HCT116 (cell line): ENCODE data around the gene EPN1. TPM values are rescaled to one million over a fixed set of nuclear protein-coding genes. Genes with fewer than 3 reads are reported as not detected.
A peak's percentile ranks its signal among the peaks of the same experiment; 100 is the strongest.

Experiments used
- ATAC-seq: fragments of 200-7000 bp; cut with Tn5 transposase; 2 replicates; pipeline ENCODE4 v1.9.1; 2020; ENCODE audit warnings: mild to moderate bottlenecking, moderate library complexity
- BruUV-seq: library from RNA; stranded (reverse); fragments of 400-500 nt; replicated peaks from 2 replicates; lab custom pipeline; 2021; lab: Mats Ljungman, UMichigan
- CTCF ChIA-PET: fragments of 300-600 bp; sonication (Branson Sonifier 250); formaldehyde crosslinking; loops from one replicate; lab custom pipeline; 2021; ENCODE audit warnings: antibody characterized with exemption; lab: Charles Lee
- POLR2A ChIA-PET: fragments of 300-600, 350-600 bp; sonication (Branson Sonifier 250); formaldehyde crosslinking; loops from one replicate; lab custom pipeline; 2021; ENCODE audit warnings: antibody characterized with exemption; lab: Charles Lee
- RAD21 ChIA-PET, 2 experiments: fragments of 300-600 bp; sonication (Branson Sonifier 250); formaldehyde crosslinking; loops; one replicate each; lab custom pipeline; 2023; ENCODE audit warnings: low total read pairs in 2 of 2; ENCODE audit not compliant: uncharacterized antibody in 2 of 2, unreplicated experiment in 2 of 2, low non-redundant PET in 1 of 2; lab: Charles Lee
- DNase-seq: peaks from one replicate; pipeline ENCODE4 v3.0.0-alpha.2; 2010; ENCODE audit warnings: low read depth, low spot score
- H2AFZ ChIP-seq: fragments of 200-600 bp; shearing (Covaris generic), sonication (generic); 2 replicates; pipeline ENCODE4 v1.6.1; 2017; ENCODE audit warnings: low read depth, mixed run types, mixed read lengths, antibody characterized with exemption, low read length; ENCODE audit not compliant: poor library complexity, severe bottlenecking
- H3K27ac ChIP-seq: 2 replicates; pipeline ENCODE4 v1.5.1; 2012; ENCODE audit warnings: low read depth, low read length
- H3K27me3 ChIP-seq: fragments of 200-600 bp; sonication (generic); 2 replicates; pipeline ENCODE4 v1.6.1; 2016; ENCODE audit warnings: mixed run types, low read length, mixed read lengths; ENCODE audit not compliant: insufficient read depth
- H3K36me3 ChIP-seq, 2 experiments: fragments of 200-500 bp in 1 of 2; fragments of 200-600 bp in 1 of 2; sonication (Bioruptor generic) in 1 of 2; sonication (generic) in 1 of 2; 2 replicates each; pipeline versions ENCODE4 v1.5.1 to v1.6.1; 2014 to 2016; ENCODE audit warnings: low read length in 2 of 2, inconsistent platforms in 1 of 2, mixed read lengths in 1 of 2, mixed run types in 1 of 2; ENCODE audit not compliant: insufficient read depth in 2 of 2, control insufficient read depth in 1 of 2
- H3K4me1 ChIP-seq, 2 experiments: fragments of 200-600 bp in 1 of 2; sonication (generic) in 1 of 2; 2 replicates each; pipeline versions ENCODE4 v1.5.1 to v1.6.1; 2012 to 2017; ENCODE audit warnings: low read length in 2 of 2, inconsistent platforms in 1 of 2, mild to moderate bottlenecking in 1 of 2, mixed read lengths in 1 of 2, mixed run types in 1 of 2, moderate library complexity in 1 of 2; ENCODE audit not compliant: insufficient read depth in 2 of 2, control insufficient read depth in 1 of 2
- H3K4me2 ChIP-seq: fragments of 200-600 bp; sonication (generic); 2 replicates; pipeline ENCODE4 v1.6.1; 2017; ENCODE audit warnings: mixed run types, low read length, mixed read lengths
- H3K4me3 ChIP-seq, 2 experiments: fragments of 200-600 bp in 1 of 2; sonication (generic) in 1 of 2; replicated peaks in 1 of 2; 2 replicates each; pipeline ENCODE4 v1.5.1; 2011 to 2016; ENCODE audit warnings: low read length in 2 of 2, control low read depth in 1 of 2, low read depth in 1 of 2, mild to moderate bottlenecking in 1 of 2, mixed read lengths in 1 of 2, mixed run types in 1 of 2
- H3K79me2 ChIP-seq: fragments of 200-600 bp; sonication (generic); 2 replicates; pipeline ENCODE4 v1.6.1; 2017; ENCODE audit warnings: mild to moderate bottlenecking, mixed run types, low read length, moderate library complexity, mixed read lengths; ENCODE audit not compliant: insufficient read depth
- H3K9ac ChIP-seq: fragments of 200-600 bp; sonication (generic); 2 replicates; pipeline ENCODE4 v1.6.1; 2016; ENCODE audit warnings: low read length, mixed read lengths
- H3K9me2 ChIP-seq: fragments of 200-600 bp; sonication (generic), shearing (Covaris generic); 2 replicates; pipeline ENCODE4 v1.6.1; 2017; ENCODE audit warnings: mixed run types, mild to moderate bottlenecking, moderate library complexity; ENCODE audit not compliant: insufficient read depth
- H3K9me3 ChIP-seq, 2 experiments: fragments of 200-500 bp in 1 of 2; fragments of 200-600 bp in 1 of 2; sonication (Bioruptor generic) in 1 of 2; sonication (generic) in 1 of 2; 2 replicates each; pipeline ENCODE4 v1.6.1; 2014 to 2017; ENCODE audit warnings: low read length in 2 of 2, mixed read lengths in 2 of 2, inconsistent platforms in 1 of 2, low read depth in 1 of 2, mild to moderate bottlenecking in 1 of 2, mixed run types in 1 of 2, moderate library complexity in 1 of 2; ENCODE audit not compliant: control insufficient read depth in 1 of 2, insufficient read depth in 1 of 2
- H4K20me1 ChIP-seq: fragments of 200-600 bp; sonication (generic), shearing (Covaris generic); 2 replicates; pipeline ENCODE4 v1.6.1; 2017; ENCODE audit warnings: mixed run types, mild to moderate bottlenecking, moderate library complexity; ENCODE audit not compliant: insufficient read depth
- ATF3 ChIP-seq: IDR thresholded peaks from 2 replicates; pipeline ENCODE4 v1.6.1; 2012
- CBX3 ChIP-seq: IDR thresholded peaks from 2 replicates; pipeline ENCODE4 v1.6.1; 2012; ENCODE audit warnings: low read depth
- CTCF ChIP-seq, 3 experiments: fragments of 200-600 bp in 1 of 3; sonication (generic) in 1 of 3; IDR thresholded peaks in 2 of 3; conservative IDR thresholded peaks in 1 of 3; 2 replicates each; pipeline ENCODE4 v1.5.1; 2012 to 2017; ENCODE audit warnings: low read depth in 2 of 3, low read length in 2 of 3, antibody characterized with exemption in 1 of 3, borderline replicate concordance in 1 of 3, control low read depth in 1 of 3, mild to moderate bottlenecking in 1 of 3, mixed read lengths in 1 of 3, mixed run types in 1 of 3, moderate library complexity in 1 of 3; ENCODE audit not compliant: insufficient read depth in 1 of 3
- ELF1 ChIP-seq: IDR thresholded peaks from 2 replicates; pipeline ENCODE4 v1.6.1; 2012; ENCODE audit warnings: low read depth, borderline replicate concordance
- POLR2A ChIP-seq: IDR thresholded peaks from 2 replicates; pipeline ENCODE4 v1.7.0; 2011; ENCODE audit warnings: borderline replicate concordance; ENCODE audit not compliant: insufficient read depth, insufficient read length; ENCODE audit errors: extremely low read depth
- POLR2AphosphoS5 ChIP-seq: IDR thresholded peaks from 2 replicates; pipeline ENCODE4 v1.6.1; 2011; ENCODE audit warnings: mild to moderate bottlenecking, low read depth, low read length, moderate library complexity
- RAD21 ChIP-seq: IDR thresholded peaks from 2 replicates; pipeline ENCODE4 v1.6.1; 2012; ENCODE audit warnings: low read depth, mild to moderate bottlenecking
- REST ChIP-seq: IDR thresholded peaks from 2 replicates; pipeline ENCODE4 v1.6.1; 2012; ENCODE audit warnings: low read depth
- SP1 ChIP-seq: IDR thresholded peaks from 2 replicates; pipeline ENCODE4 v1.6.1; 2012; ENCODE audit warnings: low read depth
- ZNF274 ChIP-seq: fragments of 200-500 bp; sonication (Bioruptor generic); IDR thresholded peaks from 2 replicates; pipeline ENCODE4 v1.6.1; 2014; ENCODE audit warnings: mild to moderate bottlenecking, low read depth, low read length, inconsistent platforms
- intact Hi-C: fragments of 100-400 bp; cut with micrococcal nuclease; formaldehyde crosslinking; loops from 2 replicates; pipeline ENCODE4 v1.10.0; 2022
- total RNA-seq: library from RNA; stranded (reverse); gene quantifications from one replicate; pipeline ENCODE4 v1.2.1, GENCODE V29; 2021; ENCODE audit not compliant: unreplicated experiment

EPN1 gene
- total RNA-seq, 1 experiment from 2014 or later = 122 TPM

- Histone ChIP-seq H3K79me2 (no peaks in the 10 kb centered on the region), H3K36me3 (peaks cover 18 to 22% of the 10 kb centered on the region in 2 experiments; a peak in 3 of 4 replicates), H3K9me3 (no peaks in the 10 kb centered on the region), H3K9ac (no peak overlapping the region), H3K4me1 (no peaks in the 10 kb centered on the region), H3K27ac (no peak overlapping the region), H3K4me3 (no peak overlapping the region), H4K20me1 (no peaks in the 10 kb centered on the region), H2AFZ (no peak overlapping the region), H3K4me2 (no peak overlapping the region), H3K9me2 (no peaks in the 10 kb centered on the region), H3K27me3 (no peaks in the 10 kb centered on the region)
- ChIA-PET POLR2A (no interaction called here), CTCF (no interaction called here), RAD21 (no interaction called here)
- TF ChIP-seq ZNF274 (no peak), RAD21 (no peak), CTCF (IDR thresholded peaks at IDR 0.05 in 2 of 3, conservative IDR thresholded peaks at IDR 0.05 in 1 of 3; ENCODE audit: borderline replicate concordance in 1 of 3, insufficient read depth in 1 of 3, low read depth in 2 of 3, low read length in 2 of 3) (no peak), POLR2A (no peak), REST (no peak), POLR2AphosphoS5 (no peak), ELF1 (no peak), CBX3 (no peak), SP1 (no peak), ATF3 (no peak)
- BruUV-seq = no TSS peak
- intact Hi-C loops = no loop called here
- DNase-seq (no peak), ATAC-seq (0 out of 2 replicates have a peak, but pooled peaks have one; percentile 17)
Measured at GRCh38 chr19:55698256-55698655, 23.2 kb downstream of the EPN1 start.
